K562 (cell line): ENCODE measurements around the gene SLC26A8. TPM values are rescaled to one million over a fixed set of nuclear protein-coding genes. Genes with fewer than 3 reads are reported as not detected.
A peak's percentile ranks its signal among the peaks of the same experiment; 100 is the strongest.

Experiments used
- BRD9 ChIP-seq: fragments of 450-650 bp; IDR thresholded peaks from 2 replicates; pipeline ENCODE4 v1.6.1; 2018; ENCODE audit warnings: low read depth; ENCODE audit not compliant: partially characterized antibody
- BRF1 ChIP-seq: IDR thresholded peaks from 3 replicates; pipeline ENCODE4 v1.6.1; 2011; ENCODE audit warnings: borderline replicate concordance, mild to moderate bottlenecking; ENCODE audit not compliant: insufficient read length; ENCODE audit errors: extremely low read depth
- CBX8 ChIP-seq: fragments of 200-600 bp; sonication (generic); IDR thresholded peaks from 2 replicates; pipeline ENCODE4 v1.6.1; 2012; ENCODE audit warnings: borderline replicate concordance, mixed run types, low read depth, mild to moderate bottlenecking, moderate library complexity, mixed read lengths, low read length, control low read depth, inconsistent platforms; ENCODE audit not compliant: poor library complexity, severe bottlenecking; ENCODE audit errors: extremely low read depth
- HDAC1 ChIP-seq, 2 experiments: fragments of 450-650 bp; IDR thresholded peaks; 2 replicates each; pipeline ENCODE4 v1.6.1; 2016 to 2017; ENCODE audit warnings: inconsistent platforms in 1 of 2, mild to moderate bottlenecking in 1 of 2, moderate library complexity in 1 of 2
- KDM2B ChIP-seq: fragments of 250-450 bp; sonication (Bioruptor Pico); IDR thresholded peaks from 2 replicates; pipeline ENCODE4 v1.8.0; 2021; ENCODE audit warnings: mild to moderate bottlenecking, moderate library complexity
- L3MBTL2 ChIP-seq: fragments of 450-650 bp; IDR thresholded peaks from 2 replicates; pipeline ENCODE4 v1.6.1; 2016; ENCODE audit warnings: mild to moderate bottlenecking, moderate library complexity
- PHTF2 ChIP-seq: fragments of 250-450 bp; sonication (Bioruptor Pico); IDR thresholded peaks from 2 replicates; pipeline ENCODE4 v1.5.0; 2021; ENCODE audit warnings: mild to moderate bottlenecking
- ZKSCAN3 ChIP-seq: fragments of 250-450 bp; sonication (Bioruptor Pico); IDR thresholded peaks from 2 replicates; pipeline ENCODE4 v1.4.0; 2020
- ZKSCAN8 ChIP-seq: fragments of 200-800 bp; sonication (Bioruptor generic); IDR thresholded peaks from 2 replicates; pipeline ENCODE4 v1.6.1; 2016; ENCODE audit warnings: missing genetic modification characterization, missing compliant biosample characterization
- ZNF408 ChIP-seq: fragments of 250-450 bp; sonication (Bioruptor Pico); IDR thresholded peaks from 2 replicates; pipeline ENCODE4 v1.4.0; 2020; ENCODE audit warnings: low read depth, mild to moderate bottlenecking, moderate library complexity
- ZNF551 ChIP-seq: fragments of 250-450 bp; sonication (Bioruptor Pico); IDR thresholded peaks from 2 replicates; pipeline ENCODE4 v1.5.0; 2021; ENCODE audit warnings: mild to moderate bottlenecking, moderate library complexity
- polyA plus RNA-seq, 8 experiments: library from polyadenylated mRNA; depleted of rRNA in 4 of 8; stranded (reverse) in 5 of 8; unstranded in 3 of 8; fragments of >200 nt; fragmentation: Nextera tagmentation in 2 of 8; fragmentation: Illumina TruSeq in 1 of 8; extraction: Ambion mirVana in 2 of 8; extraction: Trizol in 1 of 8; gene quantifications; 2 replicates each; pipeline versions ENCODE4 v1.2.1 to v1.2.3, GENCODE V29; 2011 to 2014; ENCODE audit warnings: inconsistent platforms in 1 of 8, missing spikeins in 1 of 8
- total RNA-seq, 7 experiments: library from RNA; depleted of rRNA in 6 of 7; stranded (reverse); fragments of >200 nt in 6 of 7; fragmentation: Illumina TruSeq in 2 of 7; extraction: Trizol in 2 of 7; gene quantifications; 2 replicates each; pipeline versions ENCODE4 v1.2.1 to v1.2.3, GENCODE V29; 2011 to 2021; ENCODE audit warnings: low replicate concordance in 1 of 7
- TF ChIP-seq, protein P1 (sequence below): fragments of 250-450 bp; sonication (Bioruptor Pico); IDR thresholded peaks from 2 replicates; pipeline ENCODE4 v1.4.0; 2020; ENCODE audit warnings: mild to moderate bottlenecking, moderate library complexity
- TF ChIP-seq, protein P2 (sequence below): sonication (generic); formaldehyde crosslinking; IDR thresholded peaks from 2 replicates; pipeline ENCODE4 v1.8.0; 2023; ENCODE audit warnings: mild to moderate bottlenecking, missing genetic modification reagents
- TF ChIP-seq, protein P3 (sequence below): sonication (generic); formaldehyde crosslinking; IDR thresholded peaks from 2 replicates; pipeline ENCODE4 v1.8.0; 2022; ENCODE audit warnings: missing genetic modification reagents, mild to moderate bottlenecking, moderate library complexity, borderline replicate concordance
- TF ChIP-seq, protein P4 (sequence below): sonication (generic); formaldehyde crosslinking; IDR thresholded peaks from 2 replicates; pipeline ENCODE4 v1.8.0; 2022; ENCODE audit warnings: missing genetic modification reagents, mild to moderate bottlenecking, borderline replicate concordance

Gene SLC26A8
- total and polyA plus RNA-seq, 9 of the 15 experiments (the other 6 are each of a cell fraction or from before 2014, with no cell fraction given), result not detected

DNA sequence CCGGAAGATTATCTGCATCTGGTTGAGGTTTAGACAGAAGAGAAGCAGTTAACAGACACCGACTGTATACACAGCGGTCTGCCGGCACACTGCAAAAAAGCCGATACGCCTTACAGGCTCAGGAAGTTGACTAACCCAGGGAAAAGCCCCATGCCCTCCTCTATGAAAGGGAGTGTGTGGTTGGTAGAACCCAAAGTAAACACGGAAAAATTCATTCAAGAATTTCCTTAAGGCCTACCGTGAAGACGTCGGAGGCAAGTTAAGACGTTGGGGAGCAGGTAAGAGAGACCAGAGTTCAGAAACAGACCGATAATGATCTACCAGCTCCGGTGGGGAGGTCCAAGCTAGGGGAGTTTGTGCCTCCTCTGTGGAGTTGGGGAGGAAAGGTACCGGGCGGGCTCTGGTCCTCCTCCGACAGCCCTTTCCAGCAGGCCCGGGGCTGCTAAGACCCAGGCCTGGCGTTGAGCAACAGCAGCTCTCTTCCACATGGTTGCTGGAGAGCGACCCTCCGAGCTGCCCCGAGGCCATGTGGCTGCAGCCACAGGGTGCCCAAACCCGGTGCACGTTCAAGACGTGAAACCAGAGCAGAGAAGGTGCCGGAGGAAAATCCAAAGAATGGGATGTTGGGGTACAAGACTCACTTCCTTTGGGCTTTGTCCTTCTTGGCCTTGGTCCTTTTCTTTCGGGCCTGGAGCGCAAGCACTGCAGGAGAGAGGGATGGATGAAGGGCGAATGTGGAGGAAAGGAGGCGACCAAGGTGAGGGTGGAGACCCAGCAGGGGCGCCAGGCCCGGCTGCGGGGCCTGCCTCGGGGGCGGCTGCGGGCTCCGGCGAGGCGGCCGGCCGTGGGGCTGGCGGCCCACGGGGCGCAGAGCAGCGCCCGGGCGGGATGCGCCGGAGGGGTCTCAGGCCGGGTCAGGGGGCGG lies 104.4 kb downstream of the SLC26A8 start (continued):
- TF ChIP-seq, protein P1, sequence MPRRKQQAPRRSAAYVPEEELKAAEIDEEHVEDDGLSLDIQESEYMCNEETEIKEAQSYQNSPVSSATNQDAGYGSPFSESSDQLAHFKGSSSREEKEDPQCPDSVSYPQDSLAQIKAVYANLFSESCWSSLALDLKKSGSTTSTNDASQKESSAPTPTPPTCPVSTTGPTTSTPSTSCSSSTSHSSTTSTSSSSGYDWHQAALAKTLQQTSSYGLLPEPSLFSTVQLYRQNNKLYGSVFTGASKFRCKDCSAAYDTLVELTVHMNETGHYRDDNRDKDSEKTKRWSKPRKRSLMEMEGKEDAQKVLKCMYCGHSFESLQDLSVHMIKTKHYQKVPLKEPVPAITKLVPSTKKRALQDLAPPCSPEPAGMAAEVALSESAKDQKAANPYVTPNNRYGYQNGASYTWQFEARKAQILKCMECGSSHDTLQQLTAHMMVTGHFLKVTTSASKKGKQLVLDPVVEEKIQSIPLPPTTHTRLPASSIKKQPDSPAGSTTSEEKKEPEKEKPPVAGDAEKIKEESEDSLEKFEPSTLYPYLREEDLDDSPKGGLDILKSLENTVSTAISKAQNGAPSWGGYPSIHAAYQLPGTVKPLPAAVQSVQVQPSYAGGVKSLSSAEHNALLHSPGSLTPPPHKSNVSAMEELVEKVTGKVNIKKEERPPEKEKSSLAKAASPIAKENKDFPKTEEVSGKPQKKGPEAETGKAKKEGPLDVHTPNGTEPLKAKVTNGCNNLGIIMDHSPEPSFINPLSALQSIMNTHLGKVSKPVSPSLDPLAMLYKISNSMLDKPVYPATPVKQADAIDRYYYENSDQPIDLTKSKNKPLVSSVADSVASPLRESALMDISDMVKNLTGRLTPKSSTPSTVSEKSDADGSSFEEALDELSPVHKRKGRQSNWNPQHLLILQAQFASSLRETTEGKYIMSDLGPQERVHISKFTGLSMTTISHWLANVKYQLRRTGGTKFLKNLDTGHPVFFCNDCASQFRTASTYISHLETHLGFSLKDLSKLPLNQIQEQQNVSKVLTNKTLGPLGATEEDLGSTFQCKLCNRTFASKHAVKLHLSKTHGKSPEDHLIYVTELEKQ (CRISPR knock-in tag), result no peak
- no peak for TF ChIP-seq BRF1
- TF ChIP-seq ZKSCAN8 (CRISPR knock-in tag), result peak; percentile 100
- 0 out of 2 replicates have a peak, but pooled peaks have one; percentile 40 for TF ChIP-seq KDM2B
- 0 out of 2 replicates have a peak, but pooled peaks have one; percentile 22 for TF ChIP-seq PHTF2 (CRISPR knock-in tag)
- TF ChIP-seq, protein P2, sequence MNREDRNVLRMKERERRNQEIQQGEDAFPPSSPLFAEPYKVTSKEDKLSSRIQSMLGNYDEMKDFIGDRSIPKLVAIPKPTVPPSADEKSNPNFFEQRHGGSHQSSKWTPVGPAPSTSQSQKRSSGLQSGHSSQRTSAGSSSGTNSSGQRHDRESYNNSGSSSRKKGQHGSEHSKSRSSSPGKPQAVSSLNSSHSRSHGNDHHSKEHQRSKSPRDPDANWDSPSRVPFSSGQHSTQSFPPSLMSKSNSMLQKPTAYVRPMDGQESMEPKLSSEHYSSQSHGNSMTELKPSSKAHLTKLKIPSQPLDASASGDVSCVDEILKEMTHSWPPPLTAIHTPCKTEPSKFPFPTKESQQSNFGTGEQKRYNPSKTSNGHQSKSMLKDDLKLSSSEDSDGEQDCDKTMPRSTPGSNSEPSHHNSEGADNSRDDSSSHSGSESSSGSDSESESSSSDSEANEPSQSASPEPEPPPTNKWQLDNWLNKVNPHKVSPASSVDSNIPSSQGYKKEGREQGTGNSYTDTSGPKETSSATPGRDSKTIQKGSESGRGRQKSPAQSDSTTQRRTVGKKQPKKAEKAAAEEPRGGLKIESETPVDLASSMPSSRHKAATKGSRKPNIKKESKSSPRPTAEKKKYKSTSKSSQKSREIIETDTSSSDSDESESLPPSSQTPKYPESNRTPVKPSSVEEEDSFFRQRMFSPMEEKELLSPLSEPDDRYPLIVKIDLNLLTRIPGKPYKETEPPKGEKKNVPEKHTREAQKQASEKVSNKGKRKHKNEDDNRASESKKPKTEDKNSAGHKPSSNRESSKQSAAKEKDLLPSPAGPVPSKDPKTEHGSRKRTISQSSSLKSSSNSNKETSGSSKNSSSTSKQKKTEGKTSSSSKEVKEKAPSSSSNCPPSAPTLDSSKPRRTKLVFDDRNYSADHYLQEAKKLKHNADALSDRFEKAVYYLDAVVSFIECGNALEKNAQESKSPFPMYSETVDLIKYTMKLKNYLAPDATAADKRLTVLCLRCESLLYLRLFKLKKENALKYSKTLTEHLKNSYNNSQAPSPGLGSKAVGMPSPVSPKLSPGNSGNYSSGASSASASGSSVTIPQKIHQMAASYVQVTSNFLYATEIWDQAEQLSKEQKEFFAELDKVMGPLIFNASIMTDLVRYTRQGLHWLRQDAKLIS (CRISPR knock-in tag), result peak; percentile 12; the same call in 1 of the 2 replicates
- TF ChIP-seq HDAC1 (IDR thresholded peaks at IDR 0.05), result peak in 1 of 2 experiments; percentile 72; a peak in 2 of 4 replicates
- TF ChIP-seq CBX8, result no peak
- TF ChIP-seq, protein P3, sequence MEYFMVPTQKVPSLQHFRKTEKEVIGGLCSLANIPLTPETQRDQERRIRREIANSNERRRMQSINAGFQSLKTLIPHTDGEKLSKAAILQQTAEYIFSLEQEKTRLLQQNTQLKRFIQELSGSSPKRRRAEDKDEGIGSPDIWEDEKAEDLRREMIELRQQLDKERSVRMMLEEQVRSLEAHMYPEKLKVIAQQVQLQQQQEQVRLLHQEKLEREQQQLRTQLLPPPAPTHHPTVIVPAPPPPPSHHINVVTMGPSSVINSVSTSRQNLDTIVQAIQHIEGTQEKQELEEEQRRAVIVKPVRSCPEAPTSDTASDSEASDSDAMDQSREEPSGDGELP (CRISPR knock-in tag), result peak; percentile 59; the same call in 1 of the 2 replicates
- no peak for TF ChIP-seq ZKSCAN3 (CRISPR knock-in tag)
- peak; percentile 15; the same call in 1 of the 2 replicates for TF ChIP-seq L3MBTL2
- TF ChIP-seq ZNF408 (CRISPR knock-in tag), result no peak
- TF ChIP-seq ZNF551 (CRISPR knock-in tag), result no peak
- TF ChIP-seq, protein P4, sequence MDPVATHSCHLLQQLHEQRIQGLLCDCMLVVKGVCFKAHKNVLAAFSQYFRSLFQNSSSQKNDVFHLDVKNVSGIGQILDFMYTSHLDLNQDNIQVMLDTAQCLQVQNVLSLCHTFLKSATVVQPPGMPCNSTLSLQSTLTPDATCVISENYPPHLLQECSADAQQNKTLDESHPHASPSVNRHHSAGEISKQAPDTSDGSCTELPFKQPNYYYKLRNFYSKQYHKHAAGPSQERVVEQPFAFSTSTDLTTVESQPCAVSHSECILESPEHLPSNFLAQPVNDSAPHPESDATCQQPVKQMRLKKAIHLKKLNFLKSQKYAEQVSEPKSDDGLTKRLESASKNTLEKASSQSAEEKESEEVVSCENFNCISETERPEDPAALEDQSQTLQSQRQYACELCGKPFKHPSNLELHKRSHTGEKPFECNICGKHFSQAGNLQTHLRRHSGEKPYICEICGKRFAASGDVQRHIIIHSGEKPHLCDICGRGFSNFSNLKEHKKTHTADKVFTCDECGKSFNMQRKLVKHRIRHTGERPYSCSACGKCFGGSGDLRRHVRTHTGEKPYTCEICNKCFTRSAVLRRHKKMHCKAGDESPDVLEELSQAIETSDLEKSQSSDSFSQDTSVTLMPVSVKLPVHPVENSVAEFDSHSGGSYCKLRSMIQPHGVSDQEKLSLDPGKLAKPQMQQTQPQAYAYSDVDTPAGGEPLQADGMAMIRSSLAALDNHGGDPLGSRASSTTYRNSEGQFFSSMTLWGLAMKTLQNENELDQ (CRISPR knock-in tag), result peak; percentile 71; the same call in 1 of the 2 replicates
- TF ChIP-seq BRD9, result peak; percentile 33
